Measurements from ENCODE around the gene LDLRAD3.

LDLRAD3 gene

GRCh38 chr11:36062796-36063365 lies 119.0 kb downstream of the LDLRAD3 start:
- no peak for TF ChIP-seq CTCF (IDR thresholded peaks at IDR 0.05; ENCODE audit: insufficient read depth, low read depth, low read length, missing control alignments)
- no peak overlapping the region for H3K4me3 ChIP-seq (ENCODE audit: low read length)
- no peak for DNase-seq (ENCODE audit: low read depth)

- no peak for TF ChIP-seq CTCF (IDR thresholded peaks at IDR 0.05; ENCODE audit: insufficient read depth, low read depth, low read length, missing control alignments)
- no peak overlapping the region for H3K4me3 ChIP-seq (ENCODE audit: low read length)
- peak; percentile 48 for DNase-seq (ENCODE audit: low read depth)
These were observed 121.6 kb downstream of the LDLRAD3 start for GRCh38 chr11:36065436-36065835.

DNA sequence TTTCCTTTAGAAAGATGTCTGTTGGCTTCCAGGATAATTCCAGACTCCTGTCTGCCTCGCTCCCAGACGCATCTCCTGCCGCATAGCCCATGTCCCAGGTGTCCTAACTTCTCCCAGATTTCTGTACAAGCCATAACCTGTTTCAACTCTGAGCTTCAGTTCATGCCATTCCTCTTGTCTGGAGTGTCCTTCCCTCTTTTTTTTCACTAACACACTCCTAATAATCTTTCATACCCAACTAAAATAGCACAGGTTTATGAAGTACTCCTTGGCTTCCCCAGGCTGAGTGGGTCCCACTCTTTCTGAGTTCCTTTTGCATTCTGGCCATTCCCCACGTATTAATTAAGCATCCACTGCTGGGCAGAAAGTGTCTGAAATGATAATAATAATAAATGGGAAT lies 123.0 kb downstream of the LDLRAD3 start:
- TF ChIP-seq CTCF (IDR thresholded peaks at IDR 0.05; ENCODE audit: insufficient read depth, low read depth, low read length, missing control alignments): no peak
- DNase-seq (ENCODE audit: low read depth): no peak
- H3K4me3 ChIP-seq (ENCODE audit: low read length): no peak overlapping the region

- H3K4me3 ChIP-seq (ENCODE audit: low read length): no peak overlapping the region
- DNase-seq (ENCODE audit: low read depth): peak; percentile 67
These were observed 125.8 kb downstream of the LDLRAD3 start for GRCh38 chr11:36069576-36070212.

GRCh38 chr11:36070213-36070953 lies 126.5 kb downstream of the LDLRAD3 start:
- TF ChIP-seq CTCF (IDR thresholded peaks at IDR 0.05; ENCODE audit: insufficient read depth, low read depth, low read length, missing control alignments): no peak
- no peak overlapping the region for H3K4me3 ChIP-seq (ENCODE audit: low read length)
- DNase-seq (ENCODE audit: low read depth): no peak

More at GRCh38 chr11:36069576-36070212, 125.8 kb downstream of the LDLRAD3 start:
- peak; percentile 63 for TF ChIP-seq CTCF (IDR thresholded peaks at IDR 0.05; ENCODE audit: insufficient read depth, low read depth, low read length, missing control alignments)

GRCh38 chr11:36070954-36071330 lies 127.1 kb downstream of the LDLRAD3 start:
- no peak for TF ChIP-seq CTCF (IDR thresholded peaks at IDR 0.05; ENCODE audit: insufficient read depth, low read depth, low read length, missing control alignments)

More at GRCh38 chr11:36070954-36071330, 127.1 kb downstream of the LDLRAD3 start:
- DNase-seq (ENCODE audit: low read depth): no peak
- H3K4me3 ChIP-seq (ENCODE audit: low read length): no peak overlapping the region
